NCI-H748 (cell line): Measurements from ENCODE around the gene TLR3.
"Not testable (repeated sequence)": the region's sequence is repeated elsewhere in the genome, so short reads cannot be mapped to it uniquely, and the experiment has no call there.

Experiments
- DNase-seq: peaks from one replicate; lab custom pipeline; 2025; ENCODE audit not compliant: unreplicated experiment; lab: John Stamatoyannopoulos, UW

The TLR3 gene

GRCh38 chr4:186068581-186069348 is at the start of gene TLR3:
TLR3 (plus strand) TSS chr4:186069156; CDS start chr4:186076620, 7,464 bp downstream.
- DNase-seq: no peak

GRCh38 chr4:186019269-186019668 is 49.7 kb upstream of the TLR3 start:
- DNase-seq: no peak

GRCh38 chr4:186020106-186020792 is 48.7 kb upstream of the TLR3 start:
- no peak for DNase-seq

- DNase-seq: no peak
Measured at GRCh38 chr4:186020793-186021407, 48.1 kb upstream of the TLR3 start.

GRCh38 chr4:186021461-186022167 is 47.3 kb upstream of the TLR3 start:
- DNase-seq: peak; percentile 29

- no peak for DNase-seq
Measured at GRCh38 chr4:186023975-186024374, 45.0 kb upstream of the TLR3 start.

- no peak for DNase-seq
Measured at GRCh38 chr4:186024637-186025407, 44.1 kb upstream of the TLR3 start.

GRCh38 chr4:186025408-186025690 is 43.6 kb upstream of the TLR3 start:
- no peak for DNase-seq

- DNase-seq: no peak
Measured at GRCh38 chr4:186027405-186027804, 41.6 kb upstream of the TLR3 start.

- peak; percentile 53 for DNase-seq
Measured at GRCh38 chr4:186029571-186030398, 39.2 kb upstream of the TLR3 start.

- no peak for DNase-seq
Measured at GRCh38 chr4:186030399-186030775, 38.6 kb upstream of the TLR3 start.

- no peak for DNase-seq
Measured at GRCh38 chr4:186030795-186031194, 38.2 kb upstream of the TLR3 start.

GRCh38 chr4:186032259-186032658 is 36.7 kb upstream of the TLR3 start:
- DNase-seq: peak; percentile 8

- no peak for DNase-seq
Measured at GRCh38 chr4:186033027-186033426, 35.9 kb upstream of the TLR3 start.

- not testable (repeated sequence) for DNase-seq
Measured at GRCh38 chr4:186034613-186035012, 34.3 kb upstream of the TLR3 start.

- DNase-seq: no peak
Measured at GRCh38 chr4:186036976-186037581, 31.9 kb upstream of the TLR3 start.

- DNase-seq: peak; percentile 69
Measured at GRCh38 chr4:186037692-186038658, 31.0 kb upstream of the TLR3 start.

- DNase-seq: peak; percentile 37
Measured at GRCh38 chr4:186039697-186040096, 29.3 kb upstream of the TLR3 start.
